Heart left ventricle (tissue), 13 donors: ENCODE measurements around the gene PPP1R11.

Experiments
- CTCF ChIP-seq, 12 donors: fragments of 200-600 bp; sonication (generic) in 4 of 12; IDR thresholded peaks; one replicate each; pipeline versions ENCODE4 v1.5.0 to v1.8.0; 2018 to 2022; ENCODE audit warnings: antibody characterized with exemption in 12 of 12, mild to moderate bottlenecking in 5 of 12
- POLR2A ChIP-seq, 2 donors: fragments of 450-650 bp; IDR thresholded peaks; one replicate each; pipeline ENCODE4 v1.6.1; 2017; ENCODE audit warnings: antibody characterized with exemption in 2 of 2, mild to moderate bottlenecking in 2 of 2, moderate library complexity in 2 of 2
- donor health status: ischemic (EF 13 %, LVEDD 7.1; RV severe dilation, severe dysfunction).
- donor health status: DM: no; HTN: yes; CAD: no.
- donor health status: DM: no; HTN: no; CAD: no.
- donor health status: ischemic (EF 25% LVEDD 6.9; RV normal size, moderate dysfunction).
- donor health status: ischemic (EF 25% LVEDD 5.7; RV mildly dilated, moderate dysfunction).
- donor health status: ischemic (EF 35%, LVEDD 5.7; RV mildly dilated, moderate dysfunction).
- donor health status: nonischemic (EF 11% LVEDD 7.7; RV severe dilation, severe dysfunction).
- donor health status: DM: yes; HTN: yes; CAD: no.
- donor health status: PGD.
- donor health status: ischemic (EF 29% LVEDD 5.4; RV normal size, mild dysfunction).
- donor health status: nonischemic (EF 23%, LVEDD 6.1; RV moderate dilation, normal function).

- no peak for TF ChIP-seq POLR2A (IDR thresholded peaks at IDR 0.05)
- TF ChIP-seq CTCF (IDR thresholded peaks at IDR 0.05): no peak
These were observed 35.5 kb downstream of the PPP1R11 start for GRCh38 chr6:30102414-30102969.
